Large intestine (tissue), 3 donors: ENCODE data around the gene C3orf80. TPM values are rescaled to one million over a fixed set of nuclear protein-coding genes. Genes with fewer than 3 reads are reported as not detected.
"Not testable (repeated sequence)": the region's sequence is repeated elsewhere in the genome, so short reads cannot be mapped to it uniquely, and the experiment has no call there.

Experiments used
- DNase-seq, 2 donors: peaks; one replicate each; pipeline versions ENCODE4 v3.0.0 to v3.0.0-alpha.2; 2013
- H3K27ac ChIP-seq: one replicate; pipeline ENCODE4 v1.5.1; 2013; ENCODE audit warnings: low read length
- H3K27me3 ChIP-seq: 2 replicates; pipeline ENCODE4 v1.6.1; 2013; ENCODE audit warnings: low read length; ENCODE audit not compliant: control insufficient read depth, insufficient read depth
- H3K36me3 ChIP-seq: 2 replicates; pipeline ENCODE4 v1.6.1; 2013; ENCODE audit warnings: low read length; ENCODE audit not compliant: control insufficient read depth, insufficient read depth
- H3K4me1 ChIP-seq: one replicate; pipeline ENCODE4 v1.6.1; 2013; ENCODE audit warnings: low read length; ENCODE audit not compliant: control insufficient read depth, insufficient read depth
- H3K4me3 ChIP-seq: one replicate; pipeline ENCODE4 v1.5.1; 2013; ENCODE audit warnings: low read length
- H3K9me3 ChIP-seq: one replicate; pipeline ENCODE4 v1.6.1; 2013; ENCODE audit warnings: mild to moderate bottlenecking, low read depth, low read length, moderate library complexity; ENCODE audit not compliant: control insufficient read depth
- WGBS: methylation state at CpG from one replicate; pipeline ENCODE4 v1.1.5; 2013; ENCODE audit warnings: low lambda C conversion rate; ENCODE audit not compliant: insufficient coverage; 5-methylcytosine and 5-hydroxymethylcytosine counted together
- polyA plus RNA-seq: library from polyadenylated mRNA; unstranded; fragments of 120-200 nt; gene quantifications from one replicate; pipeline ENCODE4 v1.2.1, GENCODE V29; 2013

Gene C3orf80
- polyA plus RNA-seq, 1 donor, result 0.72 TPM

DNA sequence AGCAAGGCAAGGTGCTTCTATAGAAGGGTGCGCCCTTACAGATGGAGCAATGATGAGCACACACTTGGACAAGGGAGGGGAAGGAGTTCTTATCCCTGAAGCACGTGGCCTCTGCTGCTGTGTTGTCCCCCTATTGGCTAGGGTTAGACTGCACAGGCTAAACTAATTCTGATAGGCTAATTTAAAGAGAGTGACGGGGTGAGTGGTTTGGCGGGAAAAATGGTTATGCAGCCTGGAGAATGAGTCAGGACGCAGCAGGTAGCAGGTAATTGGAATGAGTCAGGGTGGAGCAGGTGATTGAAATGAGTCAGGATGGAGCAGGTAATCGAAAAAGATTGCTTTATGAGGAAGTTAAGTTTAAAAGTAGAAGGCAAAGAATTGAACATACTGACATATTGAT lies 15.5 kb downstream of the C3orf80 start:
- not testable (repeated sequence) for H3K4me3 ChIP-seq, DNase-seq, H3K36me3 ChIP-seq, H3K27ac ChIP-seq, H3K27me3 ChIP-seq, H3K9me3 ChIP-seq, H3K4me1 ChIP-seq
- 84% methylated on average over 3 of the region's 6 CpGs for WGBS

DNA sequence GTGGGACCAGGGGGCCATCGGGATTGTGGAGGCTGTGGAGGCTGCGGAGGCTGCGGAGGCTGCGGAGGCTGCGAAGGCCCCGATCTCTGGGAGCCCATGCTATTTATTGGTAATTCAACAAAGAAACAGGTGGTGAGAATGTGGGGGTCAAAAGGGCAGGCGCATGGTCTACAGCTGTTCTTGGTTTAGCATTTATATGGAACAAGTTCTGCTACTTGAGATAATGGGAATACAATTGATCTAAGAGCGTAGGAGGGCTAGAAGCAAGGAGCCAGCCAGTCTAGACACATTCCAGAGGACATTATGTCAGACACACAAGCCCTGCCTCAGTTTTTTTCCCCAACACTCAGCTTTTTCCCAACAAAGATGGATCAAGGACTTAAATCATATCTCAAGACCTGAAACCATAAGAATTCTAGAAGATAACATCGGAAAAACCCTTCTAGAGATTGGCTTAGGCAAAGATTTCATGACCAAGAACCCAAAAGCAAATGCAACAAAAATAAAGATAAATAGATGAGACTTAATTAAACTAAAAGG lies 20.1 kb downstream of the C3orf80 start:
- no peak for DNase-seq
- no peaks in the 10 kb centered on the region for H3K9me3 ChIP-seq
- H3K36me3 ChIP-seq, result no peaks in the 10 kb centered on the region
- no peak overlapping the region for H3K27ac ChIP-seq
- H3K4me1 ChIP-seq, result no peaks in the 10 kb centered on the region
- H3K27me3 ChIP-seq, result no peaks in the 10 kb centered on the region
- H3K4me3 ChIP-seq, result no peak overlapping the region
- 96% methylated on average over 4 of the region's 9 CpGs for WGBS

DNA sequence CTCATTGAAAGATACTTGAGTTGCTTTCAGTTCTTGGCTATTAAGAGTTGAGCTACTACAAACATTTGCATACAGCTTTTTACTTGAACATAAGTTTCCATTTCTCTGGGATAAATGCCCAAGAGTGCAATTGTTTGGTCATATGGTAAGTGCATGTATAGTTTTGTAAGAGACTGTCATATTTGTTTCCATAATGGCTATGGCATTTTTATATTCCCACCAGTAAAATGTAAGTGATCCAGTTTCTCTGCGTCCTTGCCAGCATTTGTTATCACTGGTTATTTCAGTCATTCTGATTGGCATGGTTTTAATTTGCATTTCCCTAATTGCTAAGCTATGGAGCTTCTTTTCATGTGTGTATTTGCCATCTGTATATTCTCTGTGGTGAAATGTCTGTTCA lies 22.5 kb downstream of the C3orf80 start:
- Histone ChIP-seq H3K9me3 (no peaks in the 10 kb centered on the region), H3K36me3 (no peaks in the 10 kb centered on the region), H3K4me1 (no peaks in the 10 kb centered on the region), H3K4me3 (no peak overlapping the region), H3K27me3 (no peaks in the 10 kb centered on the region), H3K27ac (no peak overlapping the region)
- no peak for DNase-seq
- 43% methylated on average over 1 of the region's 1 CpG for WGBS

DNA sequence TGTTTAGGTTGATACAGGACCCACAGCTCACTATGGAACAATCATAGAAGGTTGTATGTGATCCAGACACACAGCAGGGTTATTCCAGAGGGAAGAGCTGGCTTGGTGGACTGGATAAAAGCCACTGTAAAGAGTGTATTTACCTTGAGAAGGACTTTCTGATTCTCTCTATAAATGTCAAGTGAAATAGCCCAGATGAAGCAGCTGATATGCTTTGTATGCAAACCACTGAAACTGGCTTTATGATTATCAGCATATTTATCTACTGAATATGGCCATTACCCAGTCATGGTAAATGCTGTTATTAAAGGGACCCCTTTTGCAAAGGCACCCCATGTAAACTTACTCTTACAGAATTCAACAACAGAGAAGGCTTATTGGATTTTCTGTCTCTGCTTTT lies 28.1 kb downstream of the C3orf80 start:
- Histone ChIP-seq H3K36me3 (no peaks in the 10 kb centered on the region), H3K4me1 (no peaks in the 10 kb centered on the region), H3K27ac (no peak overlapping the region), H3K27me3 (no peaks in the 10 kb centered on the region), H3K4me3 (no peak overlapping the region), H3K9me3 (no peaks in the 10 kb centered on the region)
- no peak for DNase-seq

GRCh38 chr3:160257606-160258005 lies 32.4 kb downstream of the C3orf80 start:
- H3K36me3 ChIP-seq, result no peaks in the 10 kb centered on the region
- H3K4me1 ChIP-seq, result no peaks in the 10 kb centered on the region
- H3K27me3 ChIP-seq, result no peaks in the 10 kb centered on the region
- H3K27ac ChIP-seq, result no peak overlapping the region
- no peak overlapping the region for H3K4me3 ChIP-seq
- no peaks in the 10 kb centered on the region for H3K9me3 ChIP-seq
- no CpG with 5 or more reads among the region's 2 CpGs for WGBS
- no peak for DNase-seq

GRCh38 chr3:160259589-160259988 lies 34.4 kb downstream of the C3orf80 start:
- Histone ChIP-seq H3K36me3 (no peaks in the 10 kb centered on the region), H3K27ac (no peak overlapping the region), H3K27me3 (no peaks in the 10 kb centered on the region), H3K4me3 (no peak overlapping the region), H3K4me1 (no peaks in the 10 kb centered on the region), H3K9me3 (no peaks in the 10 kb centered on the region)
- WGBS, result no CpG with 5 or more reads among the region's 1 CpG
- no peak for DNase-seq

- Histone ChIP-seq H3K27ac (no peak overlapping the region), H3K4me3 (no peak overlapping the region), H3K27me3 (no peaks in the 10 kb centered on the region), H3K4me1 (no peaks in the 10 kb centered on the region), H3K36me3 (no peaks in the 10 kb centered on the region), H3K9me3 (no peaks in the 10 kb centered on the region)
- WGBS, result 82% methylated on average over 5 of the region's 7 CpGs
- no peak for DNase-seq
These were observed 35.5 kb downstream of the C3orf80 start for GRCh38 chr3:160260587-160261270.

DNA sequence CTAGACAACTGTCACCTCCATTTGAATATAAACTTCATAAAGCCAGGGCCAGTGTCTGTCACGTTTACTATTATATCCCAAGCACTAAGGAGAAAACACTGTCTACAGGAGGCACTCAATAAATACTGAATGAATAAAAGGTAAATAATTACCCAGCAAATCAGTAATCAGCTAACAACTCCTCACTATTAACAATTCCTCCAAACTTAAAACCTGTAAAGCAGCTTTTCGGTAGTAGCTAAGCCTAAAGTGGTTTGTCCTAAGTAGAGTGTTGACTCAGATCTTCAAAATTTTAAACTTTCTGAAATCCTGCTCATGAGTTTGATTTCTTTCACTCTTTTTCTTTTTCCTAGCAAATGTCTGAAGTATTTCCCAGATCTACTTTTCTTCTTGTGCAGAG lies 39.9 kb downstream of the C3orf80 start:
- no peaks in the 10 kb centered on the region for H3K4me1 ChIP-seq
- no peaks in the 10 kb centered on the region for H3K27me3 ChIP-seq
- no peak overlapping the region for H3K27ac ChIP-seq
- H3K36me3 ChIP-seq, result peaks cover 7% of the 10 kb centered on the region
- DNase-seq, result no peak
- no peaks in the 10 kb centered on the region for H3K9me3 ChIP-seq
- no peak overlapping the region for H3K4me3 ChIP-seq
- WGBS, result no CpG with 5 or more reads among the region's 2 CpGs

Other genes starting within 250 kb of the C3orf80 start
- gene IL12A, start 236.6 kb upstream of the C3orf80 start, polyA plus RNA-seq, result 2.8 TPM
- gene IFT80, start 173.8 kb downstream of the C3orf80 start, polyA plus RNA-seq, result 30.7 TPM
- gene SMC4, start 174.2 kb downstream of the C3orf80 start, polyA plus RNA-seq, result 61.1 TPM
- 11.3 TPM for gene TRIM59, start 224.4 kb downstream of the C3orf80 start, polyA plus RNA-seq